SK-N-SH treated with all-trans-retinoic acid at 6 μM for 48 hours (cell line): ENCODE data around the gene ACOX1.

Experiments
- ARNTL ChIP-seq: fragments of 450-650 bp; formaldehyde crosslinking; IDR thresholded peaks from 2 replicates; pipeline ENCODE4 v1.5.0; 2020; ENCODE audit warnings: low read depth, mild to moderate bottlenecking, moderate library complexity, borderline replicate concordance
- CSDC2 ChIP-seq: fragments of 250-450 bp; sonication (Bioruptor Pico); IDR thresholded peaks from 2 replicates; pipeline ENCODE4 v1.5.0; 2020; ENCODE audit warnings: mild to moderate bottlenecking, moderate library complexity
- PPARA ChIP-seq: fragments of 250-450 bp; sonication (Bioruptor Pico); IDR thresholded peaks from 2 replicates; pipeline ENCODE4 v1.5.0; 2020; ENCODE audit warnings: mild to moderate bottlenecking, borderline replicate concordance
- ZC3H10 ChIP-seq: fragments of 250-450 bp; sonication (Bioruptor Pico); IDR thresholded peaks from 2 replicates; pipeline ENCODE4 v1.5.1; 2021; ENCODE audit warnings: mild to moderate bottlenecking, moderate library complexity
- ZFP3 ChIP-seq: fragments of 250-450 bp; sonication (Bioruptor Pico); IDR thresholded peaks from 2 replicates; pipeline ENCODE4 v1.5.0; 2020; ENCODE audit warnings: mild to moderate bottlenecking, moderate library complexity
- ZFP30 ChIP-seq: fragments of 450-650 bp; formaldehyde crosslinking; IDR thresholded peaks from 2 replicates; pipeline ENCODE4 v1.5.0; 2022; ENCODE audit warnings: mild to moderate bottlenecking, moderate library complexity
- ZNF565 ChIP-seq: fragments of 450-650 bp; formaldehyde crosslinking; conservative IDR thresholded peaks from 2 replicates; pipeline ENCODE4 v1.5.0; 2020; ENCODE audit warnings: low read depth, mild to moderate bottlenecking, moderate library complexity
- TF ChIP-seq, protein P1 (sequence below): fragments of 250-450 bp; sonication (Bioruptor Pico); IDR thresholded peaks from 2 replicates; pipeline ENCODE4 v1.8.0; 2021; ENCODE audit warnings: low read depth, mild to moderate bottlenecking, moderate library complexity, borderline replicate concordance
- TF ChIP-seq, protein P2 (sequence below): fragments of 250-450 bp; sonication (Bioruptor Pico); IDR thresholded peaks from 2 replicates; pipeline ENCODE4 v1.5.0; 2020; ENCODE audit warnings: mild to moderate bottlenecking, moderate library complexity
- TF ChIP-seq, protein P3 (sequence below): fragments of 250-450 bp; sonication (Bioruptor Pico); IDR thresholded peaks from 2 replicates; pipeline ENCODE4 v1.5.1; 2020; ENCODE audit warnings: low read depth, mild to moderate bottlenecking, moderate library complexity
- TF ChIP-seq, protein P4 (sequence below): fragments of 250-450 bp; sonication (Bioruptor Pico); IDR thresholded peaks from 2 replicates; pipeline ENCODE4 v1.8.0; 2020; ENCODE audit warnings: mild to moderate bottlenecking, moderate library complexity, borderline replicate concordance

DNA sequence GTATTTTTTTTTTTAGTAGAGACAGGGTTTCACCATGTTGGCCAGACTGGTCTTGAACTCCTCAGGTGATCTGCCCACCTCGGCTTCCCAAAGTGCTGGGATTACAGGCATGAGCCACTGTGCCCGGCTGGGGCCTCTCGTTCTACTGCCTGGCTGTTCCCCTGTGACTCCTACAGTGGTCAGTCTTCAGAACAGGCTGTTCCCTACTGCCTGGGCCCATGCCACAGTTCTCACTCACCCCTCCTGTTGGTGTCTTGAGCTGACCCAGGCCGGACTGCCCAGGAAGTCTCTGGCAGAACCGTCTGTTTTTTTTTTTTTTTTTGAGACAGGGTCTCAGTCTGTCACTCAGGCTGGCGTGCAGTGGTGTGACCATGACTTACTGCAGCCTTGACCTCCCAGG lies 24.9 kb upstream of the ACOX1 start:
- TF ChIP-seq, protein P1, sequence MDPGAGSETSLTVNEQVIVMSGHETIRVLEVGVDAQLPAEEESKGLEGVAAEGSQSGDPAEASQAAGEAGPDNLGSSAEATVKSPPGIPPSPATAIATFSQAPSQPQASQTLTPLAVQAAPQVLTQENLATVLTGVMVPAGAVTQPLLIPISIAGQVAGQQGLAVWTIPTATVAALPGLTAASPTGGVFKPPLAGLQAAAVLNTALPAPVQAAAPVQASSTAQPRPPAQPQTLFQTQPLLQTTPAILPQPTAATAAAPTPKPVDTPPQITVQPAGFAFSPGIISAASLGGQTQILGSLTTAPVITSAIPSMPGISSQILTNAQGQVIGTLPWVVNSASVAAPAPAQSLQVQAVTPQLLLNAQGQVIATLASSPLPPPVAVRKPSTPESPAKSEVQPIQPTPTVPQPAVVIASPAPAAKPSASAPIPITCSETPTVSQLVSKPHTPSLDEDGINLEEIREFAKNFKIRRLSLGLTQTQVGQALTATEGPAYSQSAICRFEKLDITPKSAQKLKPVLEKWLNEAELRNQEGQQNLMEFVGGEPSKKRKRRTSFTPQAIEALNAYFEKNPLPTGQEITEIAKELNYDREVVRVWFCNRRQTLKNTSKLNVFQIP: no peak
- no peak for TF ChIP-seq PPARA (CRISPR knock-in tag)
- no peak for TF ChIP-seq ZFP3 (CRISPR knock-in tag)
- no peak for TF ChIP-seq CSDC2 (CRISPR knock-in tag)
- TF ChIP-seq, protein P2, sequence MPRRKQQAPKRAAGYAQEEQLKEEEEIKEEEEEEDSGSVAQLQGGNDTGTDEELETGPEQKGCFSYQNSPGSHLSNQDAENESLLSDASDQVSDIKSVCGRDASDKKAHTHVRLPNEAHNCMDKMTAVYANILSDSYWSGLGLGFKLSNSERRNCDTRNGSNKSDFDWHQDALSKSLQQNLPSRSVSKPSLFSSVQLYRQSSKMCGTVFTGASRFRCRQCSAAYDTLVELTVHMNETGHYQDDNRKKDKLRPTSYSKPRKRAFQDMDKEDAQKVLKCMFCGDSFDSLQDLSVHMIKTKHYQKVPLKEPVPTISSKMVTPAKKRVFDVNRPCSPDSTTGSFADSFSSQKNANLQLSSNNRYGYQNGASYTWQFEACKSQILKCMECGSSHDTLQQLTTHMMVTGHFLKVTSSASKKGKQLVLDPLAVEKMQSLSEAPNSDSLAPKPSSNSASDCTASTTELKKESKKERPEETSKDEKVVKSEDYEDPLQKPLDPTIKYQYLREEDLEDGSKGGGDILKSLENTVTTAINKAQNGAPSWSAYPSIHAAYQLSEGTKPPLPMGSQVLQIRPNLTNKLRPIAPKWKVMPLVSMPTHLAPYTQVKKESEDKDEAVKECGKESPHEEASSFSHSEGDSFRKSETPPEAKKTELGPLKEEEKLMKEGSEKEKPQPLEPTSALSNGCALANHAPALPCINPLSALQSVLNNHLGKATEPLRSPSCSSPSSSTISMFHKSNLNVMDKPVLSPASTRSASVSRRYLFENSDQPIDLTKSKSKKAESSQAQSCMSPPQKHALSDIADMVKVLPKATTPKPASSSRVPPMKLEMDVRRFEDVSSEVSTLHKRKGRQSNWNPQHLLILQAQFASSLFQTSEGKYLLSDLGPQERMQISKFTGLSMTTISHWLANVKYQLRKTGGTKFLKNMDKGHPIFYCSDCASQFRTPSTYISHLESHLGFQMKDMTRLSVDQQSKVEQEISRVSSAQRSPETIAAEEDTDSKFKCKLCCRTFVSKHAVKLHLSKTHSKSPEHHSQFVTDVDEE (CRISPR knock-in tag): no peak
- TF ChIP-seq, protein P3, sequence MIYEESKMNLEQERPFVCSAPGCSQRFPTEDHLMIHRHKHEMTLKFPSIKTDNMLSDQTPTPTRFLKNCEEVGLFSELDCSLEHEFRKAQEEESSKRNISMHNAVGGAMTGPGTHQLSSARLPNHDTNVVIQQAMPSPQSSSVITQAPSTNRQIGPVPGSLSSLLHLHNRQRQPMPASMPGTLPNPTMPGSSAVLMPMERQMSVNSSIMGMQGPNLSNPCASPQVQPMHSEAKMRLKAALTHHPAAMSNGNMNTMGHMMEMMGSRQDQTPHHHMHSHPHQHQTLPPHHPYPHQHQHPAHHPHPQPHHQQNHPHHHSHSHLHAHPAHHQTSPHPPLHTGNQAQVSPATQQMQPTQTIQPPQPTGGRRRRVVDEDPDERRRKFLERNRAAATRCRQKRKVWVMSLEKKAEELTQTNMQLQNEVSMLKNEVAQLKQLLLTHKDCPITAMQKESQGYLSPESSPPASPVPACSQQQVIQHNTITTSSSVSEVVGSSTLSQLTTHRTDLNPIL (CRISPR knock-in tag): no peak
- no peak for TF ChIP-seq ZFP30
- TF ChIP-seq ZNF565: no peak
- no peak for TF ChIP-seq ARNTL (CRISPR knock-in tag)
- no peak for TF ChIP-seq ZC3H10 (CRISPR knock-in tag)
- TF ChIP-seq, protein P4, sequence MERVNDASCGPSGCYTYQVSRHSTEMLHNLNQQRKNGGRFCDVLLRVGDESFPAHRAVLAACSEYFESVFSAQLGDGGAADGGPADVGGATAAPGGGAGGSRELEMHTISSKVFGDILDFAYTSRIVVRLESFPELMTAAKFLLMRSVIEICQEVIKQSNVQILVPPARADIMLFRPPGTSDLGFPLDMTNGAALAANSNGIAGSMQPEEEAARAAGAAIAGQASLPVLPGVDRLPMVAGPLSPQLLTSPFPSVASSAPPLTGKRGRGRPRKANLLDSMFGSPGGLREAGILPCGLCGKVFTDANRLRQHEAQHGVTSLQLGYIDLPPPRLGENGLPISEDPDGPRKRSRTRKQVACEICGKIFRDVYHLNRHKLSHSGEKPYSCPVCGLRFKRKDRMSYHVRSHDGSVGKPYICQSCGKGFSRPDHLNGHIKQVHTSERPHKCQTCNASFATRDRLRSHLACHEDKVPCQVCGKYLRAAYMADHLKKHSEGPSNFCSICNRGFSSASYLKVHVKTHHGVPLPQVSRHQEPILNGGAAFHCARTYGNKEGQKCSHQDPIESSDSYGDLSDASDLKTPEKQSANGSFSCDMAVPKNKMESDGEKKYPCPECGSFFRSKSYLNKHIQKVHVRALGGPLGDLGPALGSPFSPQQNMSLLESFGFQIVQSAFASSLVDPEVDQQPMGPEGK: no peak
